Measurements from ENCODE around the gene RPAP3. TPM values are rescaled to one million over a fixed set of nuclear protein-coding genes. Genes with fewer than 3 reads are reported as not detected.

RPAP3 gene
- total RNA-seq, 1 experiment from 2014 or later, result 22.5 TPM

GRCh38 chr12:47700263-47700662 is 5.6 kb downstream of the RPAP3 start:
- ChIA-PET POLR2A (no interaction called here), CTCF (interaction anchor here (0.7 kb wide), 1 partner anchor 13 kb away, joined by 3 read pairs; no protein-coding TSS in a partner anchor)
- Mint-ChIP-seq H3K9me3 (ENCODE audit: unreplicated experiment) (no peaks in the 10 kb centered on the region), H3K27me3 (ENCODE audit: insufficient read depth, unreplicated experiment) (no peaks in the 10 kb centered on the region), H3K36me3 (ENCODE audit: insufficient read depth, unreplicated experiment) (peaks cover 15% of the 10 kb centered on the region), H3K4me1 (ENCODE audit: insufficient read depth, unreplicated experiment) (peaks cover 19% of the 10 kb centered on the region), H3K4me3 (ENCODE audit: unreplicated experiment) (no peak overlapping the region), H3K27ac (ENCODE audit: low read depth, unreplicated experiment) (no peak overlapping the region)
- TF ChIP-seq CTCF (IDR thresholded peaks at IDR 0.05; ENCODE audit: unreplicated experiment), result no peak
- BruUV-seq (replicated peaks), result no TSS peak
- intact Hi-C loops (cut with micrococcal nuclease), result no loop called here
- no peak for DNase-seq (ENCODE audit: unreplicated experiment)

GRCh38 chr12:47698631-47699030 is 7.2 kb downstream of the RPAP3 start:
- POLR2A ChIA-PET, result interaction anchor here (1.6 kb wide), 1 partner anchor 9 kb away, joined by 5 read pairs; no protein-coding TSS in a partner anchor
- BruUV-seq (replicated peaks), result no TSS peak

GRCh38 chr12:47698055-47698454 is 7.8 kb downstream of the RPAP3 start:
- DNase-seq (ENCODE audit: unreplicated experiment), result no peak
- no peak for TF ChIP-seq CTCF (IDR thresholded peaks at IDR 0.05; ENCODE audit: unreplicated experiment)
- intact Hi-C loops (cut with micrococcal nuclease), result no loop called here
- H3K4me3 Mint-ChIP-seq (ENCODE audit: unreplicated experiment), result no peak overlapping the region
- no peaks in the 10 kb centered on the region for H3K9me3 Mint-ChIP-seq (ENCODE audit: unreplicated experiment)
- no TSS peak for BruUV-seq (replicated peaks)
- H3K4me1 Mint-ChIP-seq (ENCODE audit: insufficient read depth, unreplicated experiment), result no peaks in the 10 kb centered on the region
- ChIA-PET CTCF (interaction anchor here (0.8 kb wide), 1 partner anchor 44 kb away, joined by 3 read pairs; no protein-coding TSS in a partner anchor), POLR2A (interaction anchor here (1.6 kb wide), 1 partner anchor 9 kb away, joined by 5 read pairs; no protein-coding TSS in a partner anchor)
- H3K36me3 Mint-ChIP-seq (ENCODE audit: insufficient read depth, unreplicated experiment), result peaks cover 24% of the 10 kb centered on the region
- no peaks in the 10 kb centered on the region for H3K27me3 Mint-ChIP-seq (ENCODE audit: insufficient read depth, unreplicated experiment)
- no peak overlapping the region for H3K27ac Mint-ChIP-seq (ENCODE audit: low read depth, unreplicated experiment)

More at GRCh38 chr12:47698631-47699030, 7.2 kb downstream of the RPAP3 start:
- H3K27ac Mint-ChIP-seq (ENCODE audit: low read depth, unreplicated experiment), result no peak overlapping the region
- TF ChIP-seq CTCF (IDR thresholded peaks at IDR 0.05; ENCODE audit: unreplicated experiment), result no peak
- H3K27me3 Mint-ChIP-seq (ENCODE audit: insufficient read depth, unreplicated experiment), result no peaks in the 10 kb centered on the region
- peaks cover 18% of the 10 kb centered on the region for H3K36me3 Mint-ChIP-seq (ENCODE audit: insufficient read depth, unreplicated experiment)
- no peak for DNase-seq (ENCODE audit: unreplicated experiment)
- H3K4me1 Mint-ChIP-seq (ENCODE audit: insufficient read depth, unreplicated experiment), result peaks cover 4% of the 10 kb centered on the region
- no peaks in the 10 kb centered on the region for H3K9me3 Mint-ChIP-seq (ENCODE audit: unreplicated experiment)
- CTCF ChIA-PET, result interaction anchor here (0.7 to 0.8 kb wide), 2 partner anchors 15 to 44 kb away, joined by 3 read pairs; no protein-coding TSS in a partner anchor
- H3K4me3 Mint-ChIP-seq (ENCODE audit: unreplicated experiment), result no peak overlapping the region
- intact Hi-C loops (cut with micrococcal nuclease), result no loop called here

GRCh38 chr12:47689215-47689614 is 16.6 kb downstream of the RPAP3 start:
- H3K4me3 Mint-ChIP-seq (ENCODE audit: unreplicated experiment), result no peak overlapping the region
- BruUV-seq (replicated peaks), result no TSS peak
- H3K9me3 Mint-ChIP-seq (ENCODE audit: unreplicated experiment), result no peaks in the 10 kb centered on the region
- TF ChIP-seq CTCF (IDR thresholded peaks at IDR 0.05; ENCODE audit: unreplicated experiment), result no peak
- peaks cover 25% of the 10 kb centered on the region for H3K36me3 Mint-ChIP-seq (ENCODE audit: insufficient read depth, unreplicated experiment)
- intact Hi-C loops (cut with micrococcal nuclease), result no loop called here
- H3K27ac Mint-ChIP-seq (ENCODE audit: low read depth, unreplicated experiment), result no peak overlapping the region
- no peaks in the 10 kb centered on the region for H3K4me1 Mint-ChIP-seq (ENCODE audit: insufficient read depth, unreplicated experiment)
- H3K27me3 Mint-ChIP-seq (ENCODE audit: insufficient read depth, unreplicated experiment), result no peaks in the 10 kb centered on the region
- ChIA-PET POLR2A (no interaction called here), CTCF (interaction anchor here (0.6 to 4.0 kb wide), 4 partner anchors 37 to 1045 kb away, joined by 3 to 25 read pairs (median 3); no protein-coding TSS in a partner anchor)
- DNase-seq (ENCODE audit: unreplicated experiment), result no peak
